GM19438 (cell line): ENCODE data around the gene HIBCH.
"Not testable (repeated sequence)": the region's sequence is repeated elsewhere in the genome, so short reads cannot be mapped to it uniquely, and the experiment has no call there.

ENCODE experiments used
- ATAC-seq: cut with Tn5 transposase; IDR thresholded peaks from one replicate; pipeline ENCODE4 v1.9.1; 2021; ENCODE audit warnings: low read depth; ENCODE audit not compliant: unreplicated experiment

The HIBCH gene

DNA sequence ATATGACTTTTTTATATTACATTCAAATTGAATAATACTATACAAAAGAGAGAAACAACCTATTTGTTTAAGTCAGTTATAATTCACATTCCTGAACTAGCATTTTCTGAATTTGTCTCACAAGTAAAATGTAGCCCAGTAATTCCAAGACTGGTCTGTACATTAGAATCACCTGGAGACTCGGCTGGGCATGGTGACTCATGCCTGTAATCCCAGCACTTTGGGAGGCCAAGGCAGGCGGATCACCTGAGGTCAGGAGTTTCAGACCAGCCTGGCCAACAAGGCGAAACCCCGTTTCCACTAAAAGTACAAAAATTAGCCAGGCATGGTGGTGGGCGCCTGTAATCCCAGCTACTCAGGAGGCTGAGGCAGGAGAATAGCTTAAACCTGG lies 7.0 kb downstream of the HIBCH start:
- not testable (repeated sequence) for ATAC-seq

DNA sequence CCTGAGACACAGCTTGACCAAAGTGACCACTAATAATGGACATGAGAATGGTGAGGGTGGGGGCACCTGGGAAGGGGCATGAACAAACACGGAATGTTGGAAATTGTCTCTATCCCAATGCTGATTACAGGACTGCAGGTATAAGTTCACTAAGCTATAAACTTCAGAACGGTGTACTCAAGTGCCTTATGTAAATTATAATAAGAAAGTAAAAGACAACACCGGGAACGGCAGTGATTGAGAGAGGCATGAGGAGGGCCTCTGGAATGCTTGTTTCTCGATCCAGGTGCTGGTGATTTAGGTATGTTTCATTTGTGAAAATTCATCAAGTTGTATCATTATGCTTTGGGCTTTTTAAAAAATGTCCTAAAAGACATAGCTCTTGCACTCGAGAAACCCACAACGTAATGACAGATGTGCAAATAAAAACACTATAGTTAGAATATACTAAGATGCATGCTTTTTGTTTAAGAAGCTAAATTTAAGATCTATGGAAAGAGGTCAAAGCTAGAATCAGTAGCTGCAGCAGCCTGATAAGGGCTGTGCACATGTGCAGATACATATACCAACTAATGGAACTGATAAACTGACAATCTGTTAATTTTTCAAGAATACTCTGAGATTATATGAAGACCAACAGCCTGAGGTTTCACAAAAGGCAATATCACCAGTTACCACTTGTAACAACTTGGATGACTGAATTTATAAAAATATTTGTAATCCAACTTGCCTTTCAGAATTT lies 7.6 kb downstream of the HIBCH start:
- ATAC-seq: no peak

DNA sequence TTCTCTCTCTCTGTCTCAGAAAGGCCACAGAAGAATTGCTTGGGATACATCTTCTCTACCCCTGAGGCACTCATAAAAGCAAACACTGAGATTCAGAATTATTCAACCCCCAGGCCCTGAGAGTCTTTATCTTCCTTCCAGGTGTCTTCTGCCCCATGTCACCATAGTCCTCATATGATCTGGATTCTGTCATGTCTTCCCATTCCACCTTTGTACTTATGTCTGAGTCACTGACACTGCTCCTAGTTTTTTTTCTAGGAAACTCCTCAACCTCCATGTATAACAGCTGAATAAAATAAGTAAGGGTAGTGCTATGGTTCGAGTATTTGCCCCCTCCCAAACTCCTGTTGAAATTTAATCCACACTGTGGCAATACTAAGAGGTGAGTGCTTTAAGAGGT lies 11.6 kb downstream of the HIBCH start:
- no peak for ATAC-seq

DNA sequence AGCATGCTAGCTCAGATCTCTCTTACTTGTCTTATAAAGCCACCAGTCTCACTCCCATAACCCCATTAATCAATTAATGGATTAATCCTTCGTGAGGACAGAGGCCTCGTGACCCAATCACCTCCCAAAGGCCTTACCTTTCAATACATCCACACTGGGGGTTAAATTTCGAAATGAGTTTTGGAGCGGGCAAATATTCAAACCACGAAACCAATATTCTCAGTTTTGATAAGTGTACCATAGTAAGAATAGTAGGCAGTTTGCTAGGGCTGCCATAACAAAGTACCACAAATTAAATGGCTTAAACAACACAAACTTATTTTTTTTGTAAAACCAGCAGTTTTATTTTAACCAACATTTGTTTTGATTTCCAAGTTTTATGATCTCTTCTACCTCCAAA lies 15.2 kb downstream of the HIBCH start:
- no peak for ATAC-seq

DNA sequence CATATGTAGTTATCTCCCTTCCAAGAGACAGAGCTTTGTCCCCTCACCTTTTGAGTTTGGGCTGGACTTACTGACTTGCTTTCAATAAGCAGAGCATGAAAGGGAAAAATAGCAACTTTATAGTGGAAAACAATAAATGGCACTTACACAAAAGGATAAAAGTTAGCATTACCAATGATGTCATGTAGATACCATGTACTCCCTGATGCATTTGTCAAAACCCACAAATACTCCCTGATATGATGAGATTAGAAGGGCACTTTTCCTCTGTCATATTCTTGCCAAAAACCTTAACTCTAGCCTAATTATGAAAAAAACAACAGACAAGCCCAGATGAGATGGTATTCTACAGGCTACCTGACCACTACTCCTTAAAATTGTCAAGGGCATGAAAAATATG lies 16.0 kb downstream of the HIBCH start:
- no peak for ATAC-seq

DNA sequence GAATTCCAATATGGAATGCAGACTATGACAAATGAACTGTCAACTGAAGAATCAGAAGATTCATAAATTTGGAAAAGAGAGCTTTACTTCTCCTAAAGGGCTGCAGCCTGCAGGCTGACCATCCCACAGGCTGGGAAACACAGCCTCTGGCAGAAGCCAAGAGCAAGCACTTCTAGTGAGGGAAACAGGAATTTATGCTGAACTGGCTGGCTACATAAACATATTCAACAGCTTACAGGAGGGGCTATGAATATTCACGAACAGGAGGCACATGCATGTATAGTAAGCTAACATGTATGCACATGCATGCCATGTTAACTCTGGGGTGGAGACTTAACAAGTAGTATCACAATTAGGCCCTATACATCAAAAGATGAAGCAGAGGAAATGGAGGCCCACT lies 17.6 kb downstream of the HIBCH start:
- ATAC-seq: no peak

DNA sequence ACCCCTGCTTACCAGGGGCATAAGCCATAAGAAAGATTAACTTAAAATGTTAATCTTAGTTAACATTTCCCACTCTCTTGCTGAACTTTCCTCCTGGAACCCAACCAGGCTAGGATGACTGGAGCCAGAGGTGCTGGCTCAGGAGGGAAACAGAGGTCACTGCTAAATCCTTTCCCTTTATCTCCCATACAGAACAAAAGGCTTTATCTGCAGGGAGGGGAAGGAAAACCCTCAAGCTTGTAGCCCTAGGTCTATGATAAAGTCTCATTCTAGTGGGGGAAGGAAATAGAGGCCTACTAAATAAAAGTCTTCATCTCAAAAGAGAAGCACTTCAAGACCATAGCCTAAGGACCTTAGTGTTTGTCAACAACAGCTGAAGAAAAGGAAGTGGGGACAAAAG lies 18.6 kb downstream of the HIBCH start:
- ATAC-seq: no peak

DNA sequence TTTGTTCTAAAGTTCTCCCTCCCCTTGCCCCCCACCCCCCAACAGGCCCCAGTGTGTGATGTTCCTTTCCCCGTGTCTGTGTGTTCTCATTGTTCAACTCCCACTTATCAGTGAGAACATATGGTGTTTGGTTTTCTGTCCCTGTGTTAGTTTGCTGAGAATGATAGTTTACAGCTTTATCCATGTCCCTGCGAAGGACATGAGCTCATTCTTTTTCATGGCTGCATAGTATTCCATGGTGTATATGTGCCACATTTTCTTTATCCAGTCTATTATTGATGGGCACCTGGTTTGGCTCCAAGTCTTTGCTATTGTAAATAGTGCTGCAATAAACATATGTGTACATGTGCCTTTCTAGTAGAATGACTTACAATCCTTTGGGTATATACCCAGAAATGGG lies 21.7 kb downstream of the HIBCH start:
- not testable (repeated sequence) for ATAC-seq

DNA sequence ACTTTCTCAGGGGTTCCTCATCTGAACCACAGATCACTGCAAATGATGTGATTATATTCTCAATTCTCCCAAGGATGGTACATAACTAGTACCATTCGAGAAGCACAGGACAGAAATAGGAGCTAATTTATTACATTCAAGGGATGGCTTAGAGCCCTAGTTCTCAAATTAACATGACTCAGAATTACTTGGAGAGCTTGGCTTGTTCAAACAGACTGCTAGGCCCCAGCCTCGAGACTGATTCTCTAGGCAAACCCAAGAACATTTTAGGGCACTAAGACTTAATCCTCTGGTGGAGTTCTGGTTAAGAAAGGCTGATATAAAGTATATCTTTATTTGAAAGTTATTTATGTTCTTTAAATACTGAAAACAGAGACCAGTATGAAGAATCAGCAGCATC lies 35.8 kb downstream of the HIBCH start:
- no peak for ATAC-seq

DNA sequence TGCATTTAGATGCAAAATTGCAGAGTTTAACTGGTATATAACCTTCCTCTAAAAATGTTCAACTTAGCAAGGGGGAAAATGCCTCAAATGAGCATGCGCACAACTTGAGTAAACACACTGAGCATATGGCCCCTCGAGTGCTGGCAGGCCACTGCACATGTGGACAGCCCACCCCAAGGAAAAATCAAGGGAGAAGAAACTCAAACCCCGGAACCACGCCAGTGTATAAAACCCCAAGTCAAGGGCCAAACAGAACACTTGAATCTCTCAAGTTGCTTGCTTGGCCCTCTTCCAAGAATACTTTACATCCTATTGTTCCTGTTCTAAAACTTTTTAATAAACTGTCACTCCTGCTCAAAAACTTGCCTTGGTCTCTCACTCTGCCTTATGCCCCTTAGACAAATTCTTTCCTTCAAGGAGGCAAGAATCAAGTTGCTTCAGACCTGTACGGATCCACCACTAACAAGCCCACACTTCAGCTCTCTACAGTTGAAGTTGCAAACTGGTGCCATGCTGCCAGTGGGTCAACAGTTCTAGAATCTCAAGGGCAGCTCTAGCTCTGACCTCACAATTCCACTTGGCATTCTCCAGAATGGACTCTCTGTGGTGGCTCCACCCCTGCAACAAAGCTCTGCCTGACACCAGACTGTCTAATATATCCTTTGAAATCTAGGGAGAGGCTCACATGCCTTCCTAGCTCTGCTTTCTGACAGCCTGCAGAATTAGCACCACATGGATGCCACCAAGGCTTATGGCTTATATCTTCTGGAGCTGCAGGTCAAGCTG lies 38.9 kb downstream of the HIBCH start:
- ATAC-seq: no peak

DNA sequence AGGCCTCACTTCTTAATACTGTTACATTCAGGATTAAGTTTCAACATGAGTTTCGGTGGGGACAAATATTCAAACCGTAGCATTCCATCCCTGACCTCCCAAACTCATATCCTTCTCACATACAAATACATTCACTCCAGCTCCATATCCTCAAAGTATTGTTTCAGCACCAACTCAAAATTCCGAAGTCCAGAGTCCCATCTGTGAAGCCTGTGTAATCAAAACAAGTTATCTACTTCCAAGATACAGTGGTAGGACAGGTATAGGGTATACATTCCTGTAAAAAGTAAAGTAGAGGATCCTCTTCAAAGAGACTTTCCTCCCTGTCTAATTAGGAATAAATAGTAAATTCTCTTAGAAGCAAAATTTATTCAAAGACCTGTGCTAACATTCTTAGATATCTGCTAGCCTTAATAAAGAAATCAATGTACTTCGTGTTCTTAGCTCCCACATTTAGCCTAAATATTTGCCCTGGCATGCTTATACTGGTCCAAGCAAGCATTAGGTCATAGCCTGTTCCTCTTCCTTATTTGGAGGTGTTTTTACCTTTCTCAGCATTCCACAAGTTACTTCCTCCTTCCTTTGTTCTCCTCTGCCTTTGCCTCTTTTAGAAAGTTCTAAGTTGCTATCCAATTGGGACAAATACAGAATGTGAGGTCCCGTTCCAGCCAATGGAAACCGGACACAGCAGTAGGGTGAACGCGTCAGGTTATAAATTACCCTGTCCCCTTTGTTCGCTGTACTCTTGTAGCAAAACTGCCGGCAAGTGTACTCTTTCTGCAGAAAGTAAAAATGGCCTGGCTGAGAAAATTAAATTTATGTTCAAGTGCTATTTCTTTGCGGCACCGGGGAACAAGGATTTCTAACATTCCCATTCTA lies 40.1 kb downstream of the HIBCH start:
- not testable (repeated sequence) for ATAC-seq

DNA sequence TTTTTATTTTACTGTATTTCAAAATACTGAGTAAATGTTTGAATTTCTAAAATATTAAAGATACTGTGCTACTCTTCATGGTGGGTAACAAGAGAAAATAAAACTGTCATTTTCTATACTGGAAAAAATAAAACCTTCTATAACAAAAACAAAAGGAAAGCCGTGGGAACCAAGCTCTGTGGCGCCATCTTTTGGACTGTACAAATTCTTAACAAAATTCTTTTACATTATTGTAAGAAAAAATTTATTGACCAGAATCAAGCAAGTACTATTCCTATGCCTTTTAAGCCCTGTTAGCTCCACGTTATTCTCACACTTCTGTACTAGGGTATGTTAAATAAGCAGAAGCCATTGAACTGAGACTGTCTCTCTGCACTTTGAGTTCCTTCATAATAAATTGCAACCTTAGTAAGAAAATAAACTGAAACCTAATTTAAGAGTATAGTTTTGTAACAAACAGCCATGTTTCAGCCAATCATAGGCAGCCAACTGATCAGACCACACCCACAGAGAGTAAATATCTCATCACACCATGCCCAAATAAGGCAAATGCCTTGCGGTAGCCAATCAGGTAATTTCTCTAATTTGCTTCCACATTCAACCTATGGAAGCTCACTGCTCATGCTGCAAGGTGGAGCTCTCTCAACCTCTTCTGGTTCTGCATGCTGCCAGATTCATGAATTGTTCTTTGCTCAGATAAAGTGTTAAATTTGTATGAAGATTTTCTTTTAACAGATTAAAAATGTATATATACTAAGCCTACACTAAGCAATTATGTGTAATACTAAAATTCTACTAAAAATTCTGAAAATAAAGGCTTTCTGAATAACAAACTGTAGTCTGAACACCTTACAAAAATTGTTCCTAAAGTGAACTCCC lies 42.2 kb downstream of the HIBCH start:
- no peak for ATAC-seq

DNA sequence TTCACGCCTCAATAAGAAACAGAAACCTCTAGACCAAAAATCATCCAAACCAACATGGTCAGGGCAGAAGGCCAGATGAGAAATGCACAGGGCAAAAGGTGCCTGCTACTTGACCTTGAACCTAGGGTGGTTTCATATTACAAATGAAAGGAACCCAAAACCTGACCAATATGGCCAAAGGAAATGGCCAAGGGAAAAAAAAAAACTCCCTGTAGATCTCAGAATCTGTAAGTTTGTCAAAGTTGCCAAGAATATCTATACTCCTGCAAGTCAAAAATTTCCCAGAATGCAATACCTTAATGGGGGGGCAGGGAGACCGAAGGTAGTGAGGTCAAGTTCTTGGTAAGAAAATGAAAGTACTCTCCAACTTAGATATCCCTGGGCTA lies 47.2 kb downstream of the HIBCH start:
- ATAC-seq: no peak

DNA sequence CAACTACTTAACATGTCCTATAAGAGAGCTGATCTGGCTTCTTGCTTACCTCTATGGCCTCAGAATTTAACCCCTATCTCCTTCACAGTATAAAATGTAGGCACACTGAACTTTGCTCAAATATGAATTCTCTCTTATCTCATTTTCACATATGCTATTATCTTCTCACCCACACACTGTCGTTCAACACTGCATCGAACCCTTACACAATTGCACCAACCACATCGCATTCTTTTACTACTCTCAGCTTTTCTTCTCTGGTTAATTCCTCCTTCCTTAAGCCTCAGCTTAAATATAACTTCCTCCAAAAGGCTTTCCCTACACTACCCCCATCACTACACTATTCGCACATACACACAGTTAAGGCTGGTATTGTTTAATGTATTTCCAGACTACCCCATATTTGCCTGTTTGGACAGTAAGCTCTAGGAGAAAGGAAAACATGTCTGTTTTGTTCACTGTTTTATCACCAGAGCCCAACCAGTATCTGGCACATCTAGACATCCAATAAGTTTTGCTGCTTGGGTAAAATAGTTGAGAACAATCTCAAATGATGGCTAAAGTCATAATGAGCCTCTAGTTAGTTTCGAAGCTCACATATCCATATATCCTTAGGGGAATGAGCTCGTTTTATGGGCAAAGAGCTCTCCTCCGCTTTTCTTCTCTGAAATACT lies 47.7 kb downstream of the HIBCH start:
- no peak for ATAC-seq

DNA sequence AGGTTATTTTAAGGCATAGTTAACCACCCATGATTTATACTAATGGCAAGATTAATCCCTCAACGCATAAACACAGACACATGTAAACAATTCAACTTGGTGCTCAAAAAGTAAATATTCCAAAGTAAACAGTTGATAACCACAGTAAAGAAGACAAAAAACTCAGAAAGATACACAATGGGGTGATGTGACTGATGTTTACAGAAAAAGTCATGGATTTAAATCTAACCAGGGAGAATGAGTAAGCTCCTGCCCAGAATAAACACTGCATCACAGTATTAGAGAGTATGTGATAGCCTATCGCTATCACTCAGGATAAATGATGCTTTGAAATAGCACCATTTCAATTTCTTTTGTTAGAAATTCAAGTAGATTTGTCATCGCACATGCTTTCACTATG lies 49.3 kb downstream of the HIBCH start:
- no peak for ATAC-seq

DNA sequence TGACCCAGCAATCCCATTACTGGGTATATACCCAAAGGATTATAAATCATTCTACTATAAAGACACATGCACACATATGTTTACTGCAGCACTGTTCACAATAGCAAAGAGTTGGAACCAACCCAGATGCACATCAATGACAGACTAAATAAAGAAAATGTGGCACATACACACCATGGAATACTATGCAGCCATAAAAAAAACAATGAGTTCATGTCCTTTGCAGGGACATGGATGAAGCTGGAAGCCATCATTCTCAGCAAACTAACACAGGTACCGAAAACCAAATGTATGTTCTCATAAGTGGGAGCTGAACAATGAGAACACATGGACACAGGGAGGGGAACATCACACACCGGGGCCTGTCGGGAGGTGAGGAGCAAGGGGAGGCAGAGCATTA lies 49.9 kb downstream of the HIBCH start:
- not testable (repeated sequence) for ATAC-seq

DNA sequence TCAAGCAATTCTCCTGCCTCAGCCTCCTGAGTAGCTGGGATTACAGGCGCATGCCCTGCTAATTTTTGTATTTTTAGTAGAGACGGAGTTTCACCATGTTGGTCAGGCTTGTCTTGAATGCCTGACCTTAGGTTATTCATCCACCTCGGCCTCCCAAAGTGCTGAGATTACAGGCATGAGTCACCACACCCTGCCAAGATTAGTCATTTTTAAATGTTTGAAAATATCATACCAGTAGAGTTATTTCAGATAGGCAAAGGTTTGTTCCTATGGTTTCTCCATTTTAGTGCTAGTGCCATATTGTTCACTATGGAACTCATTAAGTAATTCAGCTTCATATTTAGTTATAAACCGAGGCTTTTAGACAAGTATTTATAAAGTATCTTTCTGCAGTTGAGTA lies 52.3 kb downstream of the HIBCH start:
- no peak for ATAC-seq

DNA sequence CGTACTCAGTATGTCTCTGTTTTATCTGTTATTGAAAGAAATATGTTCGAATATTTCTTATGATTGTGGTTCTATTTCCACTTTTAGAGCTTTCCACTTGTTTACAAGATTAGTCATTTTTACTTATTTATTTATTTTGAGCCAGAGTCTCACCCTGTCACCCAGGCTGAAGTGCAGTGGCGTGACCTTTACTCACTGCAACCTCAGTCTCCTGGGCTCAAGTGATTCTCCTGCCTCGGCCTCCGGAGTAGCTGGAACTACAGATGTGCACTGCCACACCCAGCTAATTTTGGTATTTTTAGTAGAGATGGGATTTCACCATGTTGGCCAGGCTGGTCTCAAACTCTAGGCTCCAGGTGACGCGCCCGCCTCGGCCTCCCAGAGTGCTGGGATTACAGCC lies 53.3 kb downstream of the HIBCH start:
- ATAC-seq: no peak

DNA sequence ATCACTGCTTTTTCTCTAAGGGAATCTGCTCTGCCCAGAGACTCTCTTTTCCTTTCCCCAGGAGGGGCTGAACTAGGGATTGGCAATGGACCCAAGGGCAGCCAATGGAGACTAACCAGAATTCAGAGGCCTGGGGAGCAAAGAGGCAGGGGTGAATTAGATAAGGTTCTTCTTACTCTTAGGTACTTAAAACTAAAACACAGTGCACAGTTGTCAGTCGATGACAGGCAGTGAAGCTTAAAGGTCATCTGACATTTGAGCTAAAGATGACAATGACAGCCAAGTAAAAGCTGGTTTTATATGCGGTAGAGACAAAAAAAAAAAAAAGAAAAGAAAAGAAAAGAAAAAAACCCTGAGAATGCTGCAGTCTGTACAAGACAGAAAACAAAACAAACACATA lies 57.8 kb downstream of the HIBCH start:
- ATAC-seq: no peak

DNA sequence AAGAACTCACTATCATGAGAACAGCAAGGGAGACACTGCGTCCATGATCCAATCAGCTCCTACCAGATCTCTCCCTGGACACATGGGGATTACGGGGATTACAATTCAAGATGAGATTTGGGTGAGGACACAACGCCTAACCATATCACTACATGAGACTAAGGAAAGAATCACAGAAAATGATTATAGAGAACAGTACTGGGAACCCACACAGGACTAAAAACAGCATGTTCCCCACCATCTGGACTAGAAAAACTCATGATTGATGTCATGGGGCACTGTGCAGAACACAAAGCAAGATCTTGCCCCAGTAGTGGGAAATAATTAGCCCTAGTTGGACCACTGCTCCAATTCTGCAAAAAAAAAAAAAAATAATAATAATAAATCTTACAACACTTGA lies 63.5 kb downstream of the HIBCH start:
- no peak for ATAC-seq
